ENCODE data around the gene ZFAND4.

ZFAND4 gene

DNA sequence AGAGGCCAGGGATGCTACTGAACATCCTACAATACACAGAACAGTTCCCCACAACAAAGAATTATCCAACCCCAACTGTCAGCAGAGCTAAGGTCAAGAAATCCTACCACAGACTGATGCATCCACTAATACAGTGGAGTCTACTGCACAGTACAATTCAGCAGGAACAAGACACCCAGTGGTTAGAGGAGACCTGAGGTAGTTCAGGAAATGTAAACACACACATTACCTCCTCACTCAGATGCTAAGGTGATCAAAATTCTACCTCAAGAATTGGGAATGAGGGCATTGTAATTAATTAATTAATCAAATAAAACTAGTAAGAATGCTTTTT lies 91.4 kb downstream of the ZFAND4 start (continued):
- TF ChIP-seq, protein P1, sequence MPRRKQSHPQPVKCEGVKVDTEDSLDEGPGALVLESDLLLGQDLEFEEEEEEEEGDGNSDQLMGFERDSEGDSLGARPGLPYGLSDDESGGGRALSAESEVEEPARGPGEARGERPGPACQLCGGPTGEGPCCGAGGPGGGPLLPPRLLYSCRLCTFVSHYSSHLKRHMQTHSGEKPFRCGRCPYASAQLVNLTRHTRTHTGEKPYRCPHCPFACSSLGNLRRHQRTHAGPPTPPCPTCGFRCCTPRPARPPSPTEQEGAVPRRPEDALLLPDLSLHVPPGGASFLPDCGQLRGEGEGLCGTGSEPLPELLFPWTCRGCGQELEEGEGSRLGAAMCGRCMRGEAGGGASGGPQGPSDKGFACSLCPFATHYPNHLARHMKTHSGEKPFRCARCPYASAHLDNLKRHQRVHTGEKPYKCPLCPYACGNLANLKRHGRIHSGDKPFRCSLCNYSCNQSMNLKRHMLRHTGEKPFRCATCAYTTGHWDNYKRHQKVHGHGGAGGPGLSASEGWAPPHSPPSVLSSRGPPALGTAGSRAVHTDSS (tag by site-specific recombination; IDR thresholded peaks at IDR 0.05): no peak

DNA sequence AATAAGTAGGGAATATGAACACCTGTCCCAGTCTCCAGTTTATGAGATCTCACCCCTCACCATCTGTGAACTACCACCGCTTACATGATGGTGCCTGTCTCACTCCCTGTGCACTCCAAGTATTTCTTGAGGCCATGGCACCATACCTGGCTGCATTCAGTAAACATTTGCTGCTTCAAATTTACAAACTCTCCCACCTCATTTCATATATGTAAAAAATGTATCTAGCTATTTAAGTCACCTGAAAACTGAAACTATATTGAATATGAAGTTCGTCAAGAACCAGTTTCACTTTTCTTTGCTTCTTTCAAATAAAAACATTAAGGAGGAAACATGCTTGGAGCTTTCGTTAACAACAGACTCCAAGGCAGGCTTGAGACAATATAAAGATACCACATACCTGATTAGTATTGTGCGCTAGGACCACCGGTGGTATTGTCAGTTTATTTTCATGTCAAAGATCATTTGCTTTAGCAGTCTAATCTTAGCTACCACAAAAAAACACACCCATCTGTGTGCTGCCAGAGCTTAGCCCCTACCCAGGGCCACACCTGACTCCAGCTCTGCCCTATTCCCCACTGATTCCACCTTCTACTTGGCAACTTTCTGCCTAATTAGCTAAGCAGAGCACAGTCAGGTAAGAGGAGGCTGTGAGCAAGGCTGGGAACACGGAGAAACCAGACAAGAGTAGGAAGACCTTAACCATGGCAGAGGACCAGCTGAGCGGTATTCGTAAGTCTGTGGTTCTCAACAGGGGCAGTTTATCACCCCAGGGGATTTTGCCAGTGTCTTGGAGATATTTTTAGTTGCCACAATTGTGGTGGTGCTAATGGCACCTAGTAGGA lies 92.0 kb downstream of the ZFAND4 start:
- CTCF ChIA-PET: interaction anchor here (0.6 kb wide), 1 partner anchor 116 kb away, joined by 3 read pairs; no protein-coding TSS in a partner anchor
- TF ChIP-seq ZNF23 (tag by site-specific recombination; IDR thresholded peaks at IDR 0.05; ENCODE audit: borderline replicate concordance) (no peak), ZNF184 (tag by site-specific recombination; IDR thresholded peaks at IDR 0.05) (no peak), ZNF670 (tag by site-specific recombination; IDR thresholded peaks at IDR 0.05; ENCODE audit: low read depth) (no peak), ZNF843 (tag by site-specific recombination; IDR thresholded peaks at IDR 0.05) (no peak), ZNF768 (tag by site-specific recombination; IDR thresholded peaks at IDR 0.05) (no peak), ZNF16 (tag by site-specific recombination; IDR thresholded peaks at IDR 0.05; ENCODE audit: low read depth) (no peak), ZFP69B (tag by site-specific recombination; IDR thresholded peaks at IDR 0.05) (no peak), ZNF121 (tag by site-specific recombination; IDR thresholded peaks at IDR 0.05) (no peak), ZNF10 (tag by site-specific recombination; IDR thresholded peaks at IDR 0.05) (no peak), ZNF558 (tag by site-specific recombination; IDR thresholded peaks at IDR 0.05) (no peak), ZBTB8A (tag by site-specific recombination; IDR thresholded peaks at IDR 0.05) (no peak), ZNF214 (tag by site-specific recombination; IDR thresholded peaks at IDR 0.05; ENCODE audit: borderline replicate concordance) (no peak), ZNF677 (tag by site-specific recombination; IDR thresholded peaks at IDR 0.05) (no peak), ZNF354C (tag by site-specific recombination; IDR thresholded peaks at IDR 0.05; ENCODE audit: borderline replicate concordance, low read depth) (no peak)
- H3K4me1 ChIP-seq (ENCODE audit: control insufficient read depth, insufficient read depth, low read length): no peaks in the 10 kb centered on the region
- H3K4me3 ChIP-seq (ENCODE audit: low read depth, low read length): no peak overlapping the region
- H3K9me3 ChIP-seq (ENCODE audit: control insufficient read depth, insufficient read depth, low read depth, low read length): no peaks in the 10 kb centered on the region
- POLR2A ChIA-PET: interaction anchor here (0.5 kb wide), 1 partner anchor 111 kb away, joined by 4 read pairs; no protein-coding TSS in a partner anchor
- H3K36me3 ChIP-seq (ENCODE audit: control insufficient read depth in 2 of 2, insufficient read depth in 1 of 2, low read length in 2 of 2): no peaks in the 10 kb centered on the region
- H3K27ac ChIP-seq (ENCODE audit: extremely low read depth, low read depth, low read length): no peak overlapping the region

DNA sequence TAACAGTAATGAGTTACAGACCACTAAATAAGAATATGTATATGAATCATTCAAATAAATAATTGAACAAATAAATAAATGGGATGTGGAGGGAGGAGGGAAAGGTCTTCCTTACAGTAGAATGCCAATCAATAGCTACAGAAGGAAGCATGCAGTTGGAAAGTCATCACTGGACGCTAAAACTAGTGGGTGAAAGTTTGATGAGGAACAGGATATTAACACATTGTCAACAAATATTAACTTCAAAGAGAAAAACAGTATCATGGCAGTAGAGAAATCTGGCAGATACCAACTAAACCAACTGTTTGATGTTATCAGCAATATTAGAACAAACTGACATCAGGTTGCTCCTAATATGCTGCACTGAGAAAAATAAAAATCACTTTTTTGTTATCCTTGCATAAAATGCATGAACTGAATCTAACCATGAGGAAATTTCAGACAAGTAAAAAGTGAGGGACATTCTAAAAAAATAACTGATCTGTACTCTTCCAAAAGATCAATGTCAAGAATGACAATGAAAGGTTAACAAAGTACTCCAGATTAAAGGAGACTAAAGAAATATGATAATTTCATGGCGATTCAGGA lies 94.1 kb downstream of the ZFAND4 start:
- no peak overlapping the region for H3K4me3 ChIP-seq (ENCODE audit: low read depth, low read length)
- no peaks in the 10 kb centered on the region for H3K9me3 ChIP-seq (ENCODE audit: control insufficient read depth, insufficient read depth, low read depth, low read length)
- ChIA-PET CTCF (interaction anchor here (0.5 kb wide), 1 partner anchor 52 kb away, joined by 3 read pairs; no protein-coding TSS in a partner anchor), POLR2A (no interaction called here)
- no peaks in the 10 kb centered on the region for H3K4me1 ChIP-seq (ENCODE audit: control insufficient read depth, insufficient read depth, low read length)
- no peak overlapping the region for H3K27ac ChIP-seq (ENCODE audit: extremely low read depth, low read depth, low read length)
- TF ChIP-seq, protein P2, sequence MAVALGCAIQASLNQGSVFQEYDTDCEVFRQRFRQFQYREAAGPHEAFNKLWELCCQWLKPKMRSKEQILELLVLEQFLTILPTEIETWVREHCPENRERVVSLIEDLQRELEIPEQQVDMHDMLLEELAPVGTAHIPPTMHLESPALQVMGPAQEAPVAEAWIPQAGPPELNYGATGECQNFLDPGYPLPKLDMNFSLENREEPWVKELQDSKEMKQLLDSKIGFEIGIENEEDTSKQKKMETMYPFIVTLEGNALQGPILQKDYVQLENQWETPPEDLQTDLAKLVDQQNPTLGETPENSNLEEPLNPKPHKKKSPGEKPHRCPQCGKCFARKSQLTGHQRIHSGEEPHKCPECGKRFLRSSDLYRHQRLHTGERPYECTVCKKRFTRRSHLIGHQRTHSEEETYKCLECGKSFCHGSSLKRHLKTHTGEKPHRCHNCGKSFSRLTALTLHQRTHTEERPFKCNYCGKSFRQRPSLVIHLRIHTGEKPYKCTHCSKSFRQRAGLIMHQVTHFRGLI (tag by site-specific recombination; IDR thresholded peaks at IDR 0.05): no peak
- TF ChIP-seq ZNF830 (tag by site-specific recombination; IDR thresholded peaks at IDR 0.05; ENCODE audit: low read depth): no peak
- TF ChIP-seq, protein P1 (tag by site-specific recombination; IDR thresholded peaks at IDR 0.05): no peak
- no peak for TF ChIP-seq KLF10 (tag by site-specific recombination; IDR thresholded peaks at IDR 0.05)
- TF ChIP-seq, protein P3, sequence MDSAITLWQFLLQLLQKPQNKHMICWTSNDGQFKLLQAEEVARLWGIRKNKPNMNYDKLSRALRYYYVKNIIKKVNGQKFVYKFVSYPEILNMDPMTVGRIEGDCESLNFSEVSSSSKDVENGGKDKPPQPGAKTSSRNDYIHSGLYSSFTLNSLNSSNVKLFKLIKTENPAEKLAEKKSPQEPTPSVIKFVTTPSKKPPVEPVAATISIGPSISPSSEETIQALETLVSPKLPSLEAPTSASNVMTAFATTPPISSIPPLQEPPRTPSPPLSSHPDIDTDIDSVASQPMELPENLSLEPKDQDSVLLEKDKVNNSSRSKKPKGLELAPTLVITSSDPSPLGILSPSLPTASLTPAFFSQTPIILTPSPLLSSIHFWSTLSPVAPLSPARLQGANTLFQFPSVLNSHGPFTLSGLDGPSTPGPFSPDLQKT (IDR thresholded peaks at IDR 0.05; ENCODE audit: borderline replicate concordance, low read depth, low read length): no peak
- no peak for TF ChIP-seq ZNF138 (tag by site-specific recombination; IDR thresholded peaks at IDR 0.05; ENCODE audit: borderline replicate concordance)
- no peak for TF ChIP-seq ZNF394 (tag by site-specific recombination; IDR thresholded peaks at IDR 0.05; ENCODE audit: borderline replicate concordance)
- H3K36me3 ChIP-seq (ENCODE audit: control insufficient read depth in 2 of 2, insufficient read depth in 1 of 2, low read length in 2 of 2): no peaks in the 10 kb centered on the region

All from HEK293 (cell line).